HG03095 (cell line): Measurements from ENCODE around the gene ZBTB11.
"Not testable (repeated sequence)": the region's sequence is repeated elsewhere in the genome, so short reads cannot be mapped to it uniquely, and the experiment has no call there.

Source experiments
- ATAC-seq: cut with Tn5 transposase; IDR thresholded peaks from one replicate; pipeline ENCODE4 v1.9.1; 2021; ENCODE audit warnings: moderate library complexity; ENCODE audit not compliant: unreplicated experiment

Gene ZBTB11

GRCh38 chr3:101646726-101647125 lies 30.2 kb downstream of the ZBTB11 start:
- ATAC-seq = no peak

DNA sequence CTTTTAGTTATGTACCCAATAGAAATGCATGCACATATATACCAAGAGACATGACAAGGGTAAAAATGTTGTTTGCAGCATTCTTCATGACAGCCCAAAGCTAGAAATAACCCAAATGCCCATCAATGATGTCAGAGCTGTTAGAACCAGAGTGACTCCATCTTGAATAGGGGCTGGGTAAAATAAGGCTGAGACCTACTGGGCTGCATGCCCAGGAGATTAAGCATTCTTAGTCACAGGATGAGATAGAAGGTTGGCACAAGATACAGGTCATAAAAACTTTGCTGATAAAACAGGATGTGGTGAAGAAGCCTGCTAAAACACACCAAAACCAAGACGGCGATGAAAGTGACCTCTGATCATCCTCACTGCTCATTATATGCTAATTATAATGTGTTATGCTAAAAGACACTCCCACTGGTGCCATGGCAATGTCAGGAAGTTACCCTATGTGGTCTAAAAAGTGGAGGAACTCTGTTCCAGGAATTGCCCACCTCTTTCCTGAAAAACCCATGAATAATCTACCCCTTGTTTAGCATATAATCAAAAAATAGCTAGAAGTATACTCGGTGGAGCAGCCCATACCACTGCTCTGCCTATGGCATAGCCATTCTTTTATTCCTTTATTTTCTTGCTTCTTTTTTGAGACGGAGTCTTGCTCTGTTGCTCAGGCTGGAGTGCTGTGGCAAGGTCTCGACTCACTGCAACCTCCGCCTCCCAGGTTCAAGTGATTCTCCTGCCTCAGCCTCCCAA lies 32.9 kb downstream of the ZBTB11 start:
- no peak for ATAC-seq

- no peak for ATAC-seq
These were observed 33.7 kb downstream of the ZBTB11 start for GRCh38 chr3:101643009-101643844.

DNA sequence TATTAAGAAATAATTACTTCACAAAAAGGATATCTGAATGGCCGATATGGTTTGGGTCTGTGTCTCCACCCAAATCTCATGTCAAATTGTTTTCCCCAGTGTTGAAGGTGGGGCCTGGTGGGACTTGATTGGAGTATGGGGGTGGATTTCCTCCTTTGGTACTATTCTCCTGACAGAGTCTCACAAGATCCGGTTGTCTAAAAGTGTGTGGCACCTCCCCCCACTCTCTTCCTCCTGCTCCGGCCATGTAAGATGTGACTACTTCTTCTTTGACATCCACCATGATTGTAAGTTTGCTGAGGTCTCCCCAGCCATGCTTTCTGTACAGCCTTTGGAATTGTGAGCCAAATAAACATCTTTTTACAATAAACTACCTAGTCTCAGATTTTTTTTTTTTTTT lies 34.5 kb downstream of the ZBTB11 start:
- ATAC-seq = no peak

- ATAC-seq = not testable (repeated sequence)
These were observed 35.4 kb downstream of the ZBTB11 start for GRCh38 chr3:101641397-101642115.

- no peak for ATAC-seq
These were observed 36.7 kb downstream of the ZBTB11 start for GRCh38 chr3:101640256-101640655.

GRCh38 chr3:101639280-101639963 lies 37.5 kb downstream of the ZBTB11 start:
- ATAC-seq = no peak

- ATAC-seq = no peak
These were observed 38.6 kb downstream of the ZBTB11 start for GRCh38 chr3:101638261-101638745.

- no peak for ATAC-seq
These were observed 39.5 kb downstream of the ZBTB11 start for GRCh38 chr3:101637451-101637850.

DNA sequence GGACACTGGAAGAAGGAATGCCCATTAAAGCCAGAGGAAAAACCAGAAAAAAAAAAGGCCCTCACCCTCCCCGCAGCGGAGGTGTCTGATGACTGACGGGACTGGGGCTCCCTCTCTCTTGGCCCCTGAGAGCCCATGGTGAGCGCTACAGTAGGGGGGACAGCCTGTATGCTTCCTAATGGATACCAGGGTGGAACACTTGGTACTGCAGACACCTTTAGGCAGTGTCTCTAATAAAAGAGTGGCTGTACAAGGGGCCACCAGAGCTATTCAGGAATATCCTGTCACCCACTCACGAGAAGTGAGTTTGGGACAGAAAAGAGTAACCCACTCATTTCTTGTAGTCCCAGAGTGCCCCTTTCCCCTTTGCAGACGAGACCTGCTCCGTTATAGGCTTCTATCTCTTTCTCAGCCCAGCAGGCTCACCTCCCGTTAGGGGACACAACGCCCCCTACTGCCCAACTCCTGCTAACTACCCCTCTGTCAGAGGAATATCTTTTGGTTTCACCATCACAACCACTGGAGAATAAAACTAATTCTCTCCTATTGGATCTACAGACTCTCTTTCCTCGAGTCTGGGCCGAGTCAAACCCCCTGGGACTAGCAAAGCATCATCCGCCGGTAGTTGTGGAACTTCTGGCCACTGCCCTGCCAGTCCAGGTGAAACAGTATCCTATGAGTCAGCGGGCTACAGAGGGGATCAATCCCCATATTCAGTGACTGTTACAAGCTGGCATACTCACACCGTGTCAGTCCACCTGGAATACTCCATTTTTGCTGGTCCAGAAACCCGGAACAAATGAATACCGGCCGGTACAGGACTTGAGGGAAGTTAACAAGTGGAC lies 40.8 kb downstream of the ZBTB11 start:
- ATAC-seq = peak; percentile 88

GRCh38 chr3:101635345-101635744 lies 41.6 kb downstream of the ZBTB11 start:
- no peak for ATAC-seq

DNA sequence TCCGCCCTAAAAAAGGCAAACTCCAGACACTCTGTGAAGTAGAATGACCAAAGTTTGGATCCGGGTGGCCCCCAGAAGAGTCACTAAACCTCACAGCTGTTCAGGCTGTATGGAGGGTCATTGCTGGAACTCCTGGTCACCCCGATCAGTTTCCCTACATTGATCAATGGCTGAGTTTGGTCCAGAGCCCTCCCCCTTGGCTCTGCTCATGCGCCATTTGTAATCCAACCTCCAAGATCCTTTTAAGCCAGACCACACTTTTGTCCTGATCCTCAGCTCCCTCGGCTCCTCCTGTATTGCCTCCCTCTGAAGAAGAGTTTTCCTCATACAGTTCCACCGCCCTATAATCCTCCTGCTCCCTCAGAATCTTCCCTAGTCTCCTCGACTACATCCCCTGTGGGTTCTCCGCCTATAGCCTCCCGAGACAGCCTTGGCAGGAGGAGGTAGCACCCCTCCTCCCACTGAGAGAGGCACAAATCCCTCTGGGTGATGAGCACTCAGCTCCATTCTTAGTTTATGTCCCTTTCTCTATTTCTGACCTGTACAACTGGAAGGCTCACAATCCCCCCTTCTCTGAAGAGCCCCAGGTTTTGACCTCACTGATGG lies 42.2 kb downstream of the ZBTB11 start:
- ATAC-seq = no peak

- no peak for ATAC-seq
These were observed 43.7 kb downstream of the ZBTB11 start for GRCh38 chr3:101633186-101633585.

- ATAC-seq = no peak
These were observed 44.3 kb downstream of the ZBTB11 start for GRCh38 chr3:101632586-101632985.

- not testable (repeated sequence) for ATAC-seq
These were observed 45.0 kb downstream of the ZBTB11 start for GRCh38 chr3:101631959-101632358.

GRCh38 chr3:101631098-101631796 lies 45.7 kb downstream of the ZBTB11 start:
- no peak for ATAC-seq

- ATAC-seq = no peak
These were observed 47.7 kb downstream of the ZBTB11 start for GRCh38 chr3:101629219-101629618.

DNA sequence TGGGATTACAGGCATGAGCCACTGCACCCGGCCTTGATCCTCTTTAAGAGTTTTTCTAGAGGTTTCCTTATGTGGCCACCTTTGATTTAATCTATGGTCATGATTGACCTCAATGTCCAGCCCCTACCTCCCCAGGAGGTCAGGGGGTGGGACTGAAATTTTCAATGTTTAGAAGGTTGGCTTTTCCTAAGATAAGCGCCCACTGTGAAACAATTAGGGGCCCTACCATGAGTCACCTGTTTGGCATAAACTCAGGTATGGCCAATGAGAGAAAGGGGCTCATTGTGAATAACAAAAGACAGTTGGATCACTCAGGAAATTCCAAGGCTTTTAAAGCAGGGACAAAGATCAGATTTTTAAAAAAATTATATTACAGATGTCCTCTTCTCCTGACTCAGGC lies 51.1 kb downstream of the ZBTB11 start:
- ATAC-seq = no peak

- no peak for ATAC-seq
These were observed 52.1 kb downstream of the ZBTB11 start for GRCh38 chr3:101624857-101625256.
